ENCODE results near the gene SLC6A20. TPM values are rescaled to one million over a fixed set of nuclear protein-coding genes. Genes with fewer than 3 reads are reported as not detected.

The SLC6A20 gene
- total RNA-seq, 2 experiments from 2014 or later: not detected

- TF ChIP-seq CTCF (conservative IDR thresholded peaks at IDR 0.05; ENCODE audit: low read length) (no peak), EZH2phosphoT487 (IDR thresholded peaks at IDR 0.05; ENCODE audit: borderline replicate concordance, low read depth, low read length) (no peak)
- no peak for DNase-seq (ENCODE audit: low spot score)
- ChIA-PET POLR2A (no interaction called here), CTCF (ENCODE audit: unreplicated experiment) (no interaction called here)
- Histone ChIP-seq H3K4me3 (ENCODE audit: low read depth, low read length, poor library complexity, severe bottlenecking) (no peak overlapping the region), H3K27ac (ENCODE audit: low read depth, low read length, poor library complexity, severe bottlenecking) (no peak overlapping the region), H3K9me2 (ENCODE audit: insufficient read depth, low read length) (no peaks in the 10 kb centered on the region), H3K79me2 (ENCODE audit: insufficient read depth, low read depth, low read length) (no peaks in the 10 kb centered on the region), H4K20me1 (ENCODE audit: insufficient read depth, low read length) (no peaks in the 10 kb centered on the region), H3K4me2 (ENCODE audit: low read length) (no peak overlapping the region), H2AFZ (ENCODE audit: low read length) (no peak overlapping the region), H3K4me1 (ENCODE audit: insufficient read depth, low read length, poor library complexity, severe bottlenecking) (no peaks in the 10 kb centered on the region), H3K9me3 (ENCODE audit: low read length) (0 out of 2 replicates have a peak, but pooled peaks cover 7% of the 10 kb centered on the region), H3K36me3 (ENCODE audit: insufficient read depth, low read length) (no peaks in the 10 kb centered on the region)
- intact Hi-C loops (cut with micrococcal nuclease; ENCODE audit: unreplicated experiment): no loop called here
- BruUV-seq (replicated peaks): no TSS peak
These were observed 24.8 kb upstream of the SLC6A20 start for GRCh38 chr3:45821127-45821526.

GRCh38 chr3:45819543-45819942 lies 23.2 kb upstream of the SLC6A20 start:
- Histone ChIP-seq H3K36me3 (ENCODE audit: insufficient read depth, low read length) (no peaks in the 10 kb centered on the region), H2AFZ (ENCODE audit: low read length) (no peak overlapping the region), H3K4me3 (ENCODE audit: low read depth, low read length, poor library complexity, severe bottlenecking) (no peak overlapping the region), H3K4me2 (ENCODE audit: low read length) (no peak overlapping the region), H3K4me1 (ENCODE audit: insufficient read depth, low read length, poor library complexity, severe bottlenecking) (no peaks in the 10 kb centered on the region), H3K79me2 (ENCODE audit: insufficient read depth, low read depth, low read length) (no peaks in the 10 kb centered on the region), H3K9me2 (ENCODE audit: insufficient read depth, low read length) (no peaks in the 10 kb centered on the region), H3K9me3 (ENCODE audit: low read length) (0 out of 2 replicates have a peak, but pooled peaks cover 7% of the 10 kb centered on the region), H4K20me1 (ENCODE audit: insufficient read depth, low read length) (no peaks in the 10 kb centered on the region), H3K27ac (ENCODE audit: low read depth, low read length, poor library complexity, severe bottlenecking) (no peak overlapping the region)
- no TSS peak for BruUV-seq (replicated peaks)
- TF ChIP-seq EZH2phosphoT487 (IDR thresholded peaks at IDR 0.05; ENCODE audit: borderline replicate concordance, low read depth, low read length): no peak
- TF ChIP-seq CTCF (conservative IDR thresholded peaks at IDR 0.05; ENCODE audit: low read length): no peak
- ChIA-PET CTCF (ENCODE audit: unreplicated experiment) (no interaction called here), POLR2A (no interaction called here)
- intact Hi-C loops (cut with micrococcal nuclease; ENCODE audit: unreplicated experiment): no loop called here
- DNase-seq (ENCODE audit: low spot score): no peak

- POLR2A ChIA-PET: no interaction called here
- H3K4me2 ChIP-seq (ENCODE audit: low read length): no peak overlapping the region
These were observed 21.6 kb upstream of the SLC6A20 start for GRCh38 chr3:45817831-45818522.

More at GRCh38 chr3:45817831-45818522, 21.6 kb upstream of the SLC6A20 start:
- Histone ChIP-seq H3K79me2 (ENCODE audit: insufficient read depth, low read depth, low read length) (no peaks in the 10 kb centered on the region), H3K4me3 (ENCODE audit: low read depth, low read length, poor library complexity, severe bottlenecking) (no peak overlapping the region), H4K20me1 (ENCODE audit: insufficient read depth, low read length) (no peaks in the 10 kb centered on the region), H3K27ac (ENCODE audit: low read depth, low read length, poor library complexity, severe bottlenecking) (no peak overlapping the region), H3K36me3 (ENCODE audit: insufficient read depth, low read length) (no peaks in the 10 kb centered on the region), H2AFZ (ENCODE audit: low read length) (no peak overlapping the region), H3K4me1 (ENCODE audit: insufficient read depth, low read length, poor library complexity, severe bottlenecking) (no peaks in the 10 kb centered on the region), H3K9me3 (ENCODE audit: low read length) (0 out of 2 replicates have a peak, but pooled peaks cover 7% of the 10 kb centered on the region), H3K9me2 (ENCODE audit: insufficient read depth, low read length) (no peaks in the 10 kb centered on the region)
- no peak for TF ChIP-seq EZH2phosphoT487 (IDR thresholded peaks at IDR 0.05; ENCODE audit: borderline replicate concordance, low read depth, low read length)
- TF ChIP-seq CTCF (conservative IDR thresholded peaks at IDR 0.05; ENCODE audit: low read length): no peak
- intact Hi-C loops (cut with micrococcal nuclease; ENCODE audit: unreplicated experiment): no loop called here
- no peak for DNase-seq (ENCODE audit: low spot score)
- BruUV-seq (replicated peaks): no TSS peak
- CTCF ChIA-PET (ENCODE audit: unreplicated experiment): no interaction called here

Data from OCI-LY7 (cell line).